Neural cell (in vitro differentiated cells): ENCODE measurements around the gene VAMP8. TPM values are rescaled to one million over a fixed set of nuclear protein-coding genes. Genes with fewer than 3 reads are reported as not detected.

Experiments
- H2AFZ ChIP-seq: fragments of 200-600, 300-800 bp; sonication (generic), shearing (Covaris generic); 2 replicates; pipeline ENCODE4 v1.6.0; 2014; ENCODE audit warnings: low read depth, mild to moderate bottlenecking, antibody characterized with exemption, low read length, moderate library complexity
- H3F3A ChIP-seq: fragments of 200-600 bp; shearing (Covaris generic); 2 replicates; pipeline ENCODE4 v1.6.1; 2016; ENCODE audit warnings: mild to moderate bottlenecking, moderate library complexity, mixed read lengths, antibody characterized with exemption, low read length; ENCODE audit not compliant: insufficient read depth, poor library complexity, severe bottlenecking
- H3K27ac ChIP-seq: fragments of 200-600, 300-800 bp; sonication (generic), shearing (Covaris generic); 2 replicates; pipeline ENCODE4 v1.5.1; 2014; ENCODE audit warnings: mild to moderate bottlenecking, low read length, moderate library complexity
- H3K27me3 ChIP-seq: fragments of 300-800, 200-600 bp; sonication (generic), shearing (Covaris generic); 2 replicates; pipeline ENCODE4 v1.6.0; 2014; ENCODE audit warnings: mild to moderate bottlenecking, low read depth, low read length, moderate library complexity; ENCODE audit not compliant: insufficient read depth
- H3K36me3 ChIP-seq: fragments of 300-800, 200-600 bp; sonication (generic), shearing (Covaris generic); 2 replicates; pipeline ENCODE4 v1.5.1; 2014; ENCODE audit warnings: mild to moderate bottlenecking, antibody characterized with exemption, low read length, moderate library complexity; ENCODE audit not compliant: insufficient read depth
- H3K4me2 ChIP-seq: fragments of 300-800, 200-600 bp; sonication (generic), shearing (Covaris generic); 2 replicates; pipeline ENCODE4 v1.6.0; 2014; ENCODE audit warnings: mild to moderate bottlenecking, low read length
- H3K4me3 ChIP-seq: fragments of 300-800, 200-600 bp; sonication (generic), shearing (Covaris generic); 2 replicates; pipeline ENCODE4 v1.5.1; 2014; ENCODE audit warnings: mild to moderate bottlenecking, low read length, moderate library complexity
- H3K79me2 ChIP-seq: fragments of 200-600 bp; shearing (Covaris generic); replicated peaks from 2 replicates; pipeline ENCODE4 v1.6.0; 2014; ENCODE audit warnings: mild to moderate bottlenecking, low read length, moderate library complexity; ENCODE audit not compliant: insufficient read depth
- H3K9ac ChIP-seq: fragments of 300-800, 200-600 bp; sonication (generic), shearing (Covaris generic); 2 replicates; pipeline ENCODE4 v1.6.1; 2016; ENCODE audit warnings: mild to moderate bottlenecking, low read length, mixed read lengths
- H3K9me2 ChIP-seq: fragments of 200-600 bp; shearing (Covaris generic); 2 replicates; pipeline ENCODE4 v1.6.1; 2016; ENCODE audit warnings: mild to moderate bottlenecking, low read length, mixed read lengths; ENCODE audit not compliant: insufficient read depth
- H3K9me3 ChIP-seq: fragments of 200-600, 300-800 bp; sonication (generic), shearing (Covaris generic); 2 replicates; pipeline ENCODE4 v1.6.1; 2016; ENCODE audit warnings: mild to moderate bottlenecking, mixed run types, low read length, moderate library complexity, mixed read lengths
- H4K20me1 ChIP-seq: fragments of 200-600 bp; shearing (Covaris generic); 2 replicates; pipeline ENCODE4 v1.6.1; 2016; ENCODE audit warnings: mild to moderate bottlenecking, mixed run types; ENCODE audit not compliant: insufficient read depth
- CTCF ChIP-seq: fragments of 450-650 bp; IDR thresholded peaks from 2 replicates; pipeline ENCODE4 v1.5.1; 2014; ENCODE audit warnings: antibody characterized with exemption, mild to moderate bottlenecking, moderate library complexity; ENCODE audit not compliant: poor library complexity, severe bottlenecking
- EP300 ChIP-seq: fragments of 450-650 bp; conservative IDR thresholded peaks from 2 replicates; pipeline ENCODE4 v1.6.1; 2014; ENCODE audit warnings: antibody characterized with exemption, mild to moderate bottlenecking, moderate library complexity; ENCODE audit not compliant: poor library complexity, severe bottlenecking
- EZH2 ChIP-seq: fragments of 200-600, 300-800 bp; shearing (Covaris generic), sonication (generic); IDR thresholded peaks from 2 replicates; pipeline ENCODE4 v1.6.1; 2014; ENCODE audit warnings: antibody characterized with exemption, low read length, borderline replicate concordance, mild to moderate bottlenecking; ENCODE audit not compliant: insufficient read depth, poor library complexity, severe bottlenecking
- MXI1 ChIP-seq: fragments of 450-650 bp; conservative IDR thresholded peaks from 2 replicates; pipeline ENCODE4 v1.6.1; 2014; ENCODE audit warnings: antibody characterized with exemption, mild to moderate bottlenecking; ENCODE audit not compliant: poor library complexity, severe bottlenecking
- POLR2AphosphoS5 ChIP-seq: IDR thresholded peaks from 2 replicates; pipeline ENCODE4 v1.6.1; 2012
- RAD21 ChIP-seq: fragments of 450-650 bp; conservative IDR thresholded peaks from 2 replicates; pipeline ENCODE4 v1.6.1; 2014; ENCODE audit warnings: antibody characterized with exemption, mild to moderate bottlenecking, moderate library complexity
- SMC3 ChIP-seq: fragments of 450-650 bp; conservative IDR thresholded peaks from 2 replicates; pipeline ENCODE4 v1.6.1; 2014; ENCODE audit warnings: antibody characterized with exemption, mild to moderate bottlenecking, moderate library complexity; ENCODE audit not compliant: poor library complexity
- TAF1 ChIP-seq: IDR thresholded peaks from 2 replicates; pipeline ENCODE4 v1.6.1; 2012; ENCODE audit warnings: low read depth
- polyA plus RNA-seq: library from polyadenylated mRNA; depleted of rRNA; stranded (reverse); fragments of >200 nt; gene quantifications from 2 replicates; pipeline ENCODE4 v1.2.3, GENCODE V29; 2014
- TF ChIP-seq, protein P1 (sequence below): IDR thresholded peaks from 2 replicates; pipeline ENCODE4 v1.6.1; 2012; ENCODE audit warnings: borderline replicate concordance

The VAMP8 gene
- polyA plus RNA-seq, 1 donor from 2014 or later, result not detected

- Histone ChIP-seq H3K36me3 (no peaks in the 10 kb centered on the region), H3K79me2 (peaks cover 18% of the 10 kb centered on the region)
- TF ChIP-seq POLR2AphosphoS5 (peak; percentile 93), TAF1 (peak; percentile 95), RAD21 (peak; percentile 35), MXI1 (peak; percentile 75), CTCF (peak; percentile 37), EZH2 (no peak), EP300 (peak; percentile 37), SMC3 (peak; percentile 52)
- TF ChIP-seq, protein P1, sequence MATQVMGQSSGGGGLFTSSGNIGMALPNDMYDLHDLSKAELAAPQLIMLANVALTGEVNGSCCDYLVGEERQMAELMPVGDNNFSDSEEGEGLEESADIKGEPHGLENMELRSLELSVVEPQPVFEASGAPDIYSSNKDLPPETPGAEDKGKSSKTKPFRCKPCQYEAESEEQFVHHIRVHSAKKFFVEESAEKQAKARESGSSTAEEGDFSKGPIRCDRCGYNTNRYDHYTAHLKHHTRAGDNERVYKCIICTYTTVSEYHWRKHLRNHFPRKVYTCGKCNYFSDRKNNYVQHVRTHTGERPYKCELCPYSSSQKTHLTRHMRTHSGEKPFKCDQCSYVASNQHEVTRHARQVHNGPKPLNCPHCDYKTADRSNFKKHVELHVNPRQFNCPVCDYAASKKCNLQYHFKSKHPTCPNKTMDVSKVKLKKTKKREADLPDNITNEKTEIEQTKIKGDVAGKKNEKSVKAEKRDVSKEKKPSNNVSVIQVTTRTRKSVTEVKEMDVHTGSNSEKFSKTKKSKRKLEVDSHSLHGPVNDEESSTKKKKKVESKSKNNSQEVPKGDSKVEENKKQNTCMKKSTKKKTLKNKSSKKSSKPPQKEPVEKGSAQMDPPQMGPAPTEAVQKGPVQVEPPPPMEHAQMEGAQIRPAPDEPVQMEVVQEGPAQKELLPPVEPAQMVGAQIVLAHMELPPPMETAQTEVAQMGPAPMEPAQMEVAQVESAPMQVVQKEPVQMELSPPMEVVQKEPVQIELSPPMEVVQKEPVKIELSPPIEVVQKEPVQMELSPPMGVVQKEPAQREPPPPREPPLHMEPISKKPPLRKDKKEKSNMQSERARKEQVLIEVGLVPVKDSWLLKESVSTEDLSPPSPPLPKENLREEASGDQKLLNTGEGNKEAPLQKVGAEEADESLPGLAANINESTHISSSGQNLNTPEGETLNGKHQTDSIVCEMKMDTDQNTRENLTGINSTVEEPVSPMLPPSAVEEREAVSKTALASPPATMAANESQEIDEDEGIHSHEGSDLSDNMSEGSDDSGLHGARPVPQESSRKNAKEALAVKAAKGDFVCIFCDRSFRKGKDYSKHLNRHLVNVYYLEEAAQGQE, result no peak
Observed at GRCh38 chr2:85561280-85562212, 15.8 kb upstream of the VAMP8 start, which contains the start of gene GGCX. TSS of gene GGCX (minus strand) at chr2:85561493. CDS start at chr2:85561428, 65 bp downstream.

DNA sequence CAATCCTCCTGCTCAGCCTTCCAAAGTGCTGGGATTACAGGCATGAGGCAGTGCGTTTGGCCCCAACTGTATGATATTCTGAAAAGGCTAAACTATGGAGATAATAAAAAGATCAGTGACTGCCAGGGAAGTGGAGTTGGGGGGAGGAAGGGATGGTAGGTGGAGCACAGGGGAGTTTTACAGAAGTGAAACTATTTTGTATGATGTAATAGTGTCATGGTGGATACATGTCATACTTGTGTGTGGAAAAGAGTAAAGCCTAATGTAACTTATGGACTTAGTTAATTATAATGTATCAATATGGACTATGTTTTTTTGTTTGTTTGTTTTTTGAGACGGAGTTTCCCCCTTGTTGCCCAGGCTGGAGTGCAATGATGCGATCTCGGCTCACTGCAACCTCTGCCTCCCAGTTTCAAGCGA, 13.2 kb upstream of the VAMP8 start:
- Histone ChIP-seq H3K27me3 (no peaks in the 10 kb centered on the region), H2AFZ (no peak overlapping the region), H3K79me2 (peaks cover 16% of the 10 kb centered on the region), H3K36me3 (no peaks in the 10 kb centered on the region), H3K4me3 (no peak overlapping the region), H4K20me1 (no peaks in the 10 kb centered on the region), H3K9me2 (no peaks in the 10 kb centered on the region), H3K9me3 (no peaks in the 10 kb centered on the region), H3K9ac (no peak overlapping the region), H3F3A (no peaks in the 10 kb centered on the region), H3K4me2 (no peak overlapping the region), H3K27ac (no peak overlapping the region)
- TF ChIP-seq RAD21 (no peak), SMC3 (no peak), POLR2AphosphoS5 (no peak), EP300 (no peak), TAF1 (no peak), CTCF (no peak), EZH2 (no peak), MXI1 (no peak)
- TF ChIP-seq, protein P1, result no peak

More at GRCh38 chr2:85561280-85562212, 15.8 kb upstream of the VAMP8 start, which contains the start of gene GGCX:
- peak within 1 kb of the TSS; percentile 81 for H3K9ac ChIP-seq
- no peaks in the 10 kb centered on the region for H3K9me3 ChIP-seq
- peak within 1 kb of the TSS; percentile 92 for H3K4me2 ChIP-seq
- peak within 1 kb of the TSS; percentile 97 for H2AFZ ChIP-seq
- no peaks in the 10 kb centered on the region for H4K20me1 ChIP-seq
- no peaks in the 10 kb centered on the region for H3K27me3 ChIP-seq
- H3K4me3 ChIP-seq, result peak within 1 kb of the TSS; percentile 91
- H3K27ac ChIP-seq, result peak within 1 kb of the TSS; percentile 71
- H3K9me2 ChIP-seq, result no peaks in the 10 kb centered on the region
- H3F3A ChIP-seq, result no peaks in the 10 kb centered on the region
